H1 (cell line): ENCODE data around the gene NAXE. TPM values are rescaled to one million over a fixed set of nuclear protein-coding genes. Genes with fewer than 3 reads are reported as not detected.

Experiments
- ATF2 ChIP-seq: IDR thresholded peaks from 2 replicates; pipeline ENCODE4 v1.6.1; 2012; ENCODE audit warnings: low read length, inconsistent platforms
- CEBPB ChIP-seq: IDR thresholded peaks from 2 replicates; pipeline ENCODE4 v1.6.1; 2012; ENCODE audit warnings: low read depth, low read length
- GTF2F1 ChIP-seq: IDR thresholded peaks from 2 replicates; pipeline ENCODE4 v1.6.1; 2012; ENCODE audit warnings: low read depth, low read length, improper control_type of control experiment, borderline replicate concordance
- KDM5A ChIP-seq: fragments of 200-600 bp; IDR thresholded peaks from 2 replicates; pipeline ENCODE4 v1.7.1; 2012; ENCODE audit warnings: mild to moderate bottlenecking, low read length, inconsistent platforms, mixed read lengths
- POLR2AphosphoS5 ChIP-seq: IDR thresholded peaks from 2 replicates; pipeline ENCODE4 v1.6.1; 2011; ENCODE audit warnings: low read depth, low read length
- SAP30 ChIP-seq: fragments of 300-600 bp; sonication (generic); IDR thresholded peaks from 2 replicates; pipeline ENCODE4 v1.7.1; 2012; ENCODE audit warnings: low read length, moderate library complexity, mild to moderate bottlenecking, inconsistent platforms; ENCODE audit not compliant: insufficient read depth, insufficient replicate concordance
- SRF ChIP-seq: IDR thresholded peaks from 2 replicates; pipeline ENCODE4 v1.6.1; 2011; ENCODE audit warnings: mild to moderate bottlenecking, low read depth, low read length, moderate library complexity
- YY1 ChIP-seq: IDR thresholded peaks from 2 replicates; pipeline ENCODE4 v1.6.1; 2011; ENCODE audit warnings: low read depth, mild to moderate bottlenecking, low read length
- polyA plus RNA-seq, 7 experiments: library from polyadenylated mRNA; depleted of rRNA in 3 of 7; stranded (reverse) in 5 of 7; unstranded in 2 of 7; fragments of >200 nt in 5 of 7; fragments of 200-250 nt in 2 of 7; gene quantifications; 1 replicate in 5 of 7; 2 replicates in 1 of 7; 4 replicates in 1 of 7; pipeline versions ENCODE4 v1.2.1 to v1.2.3, GENCODE V29; 2011 to 2013; ENCODE audit warnings: missing spikeins in 2 of 7, mixed read lengths in 2 of 7
- total RNA-seq: library from RNA; stranded (reverse); fragmentation: NEBNext Ultra II Directional; extraction: Animal tissue kit (Norgen Biotek cat#: 25700); gene quantifications from 2 replicates; pipeline ENCODE4 v1.2.1, GENCODE V29; 2021
- TF ChIP-seq, protein P1 (sequence below), 3 experiments: IDR thresholded peaks; 1 replicate in 2 of 3; 2 replicates in 1 of 3; pipeline versions ENCODE4 v1.5.1 to v1.6.1; 2011; ENCODE audit warnings: low read length in 3 of 3, mild to moderate bottlenecking in 3 of 3, inconsistent platforms in 2 of 3, low read depth in 1 of 3, moderate library complexity in 1 of 3; ENCODE audit not compliant: insufficient read depth in 1 of 3; ENCODE audit errors: control extremely low read depth in 1 of 3

The NAXE gene
- total and polyA plus RNA-seq, 2 of the 8 experiments (the other 6 are each of a cell fraction or from before 2014, with no cell fraction given), result 73.1 to 74.3 TPM

DNA sequence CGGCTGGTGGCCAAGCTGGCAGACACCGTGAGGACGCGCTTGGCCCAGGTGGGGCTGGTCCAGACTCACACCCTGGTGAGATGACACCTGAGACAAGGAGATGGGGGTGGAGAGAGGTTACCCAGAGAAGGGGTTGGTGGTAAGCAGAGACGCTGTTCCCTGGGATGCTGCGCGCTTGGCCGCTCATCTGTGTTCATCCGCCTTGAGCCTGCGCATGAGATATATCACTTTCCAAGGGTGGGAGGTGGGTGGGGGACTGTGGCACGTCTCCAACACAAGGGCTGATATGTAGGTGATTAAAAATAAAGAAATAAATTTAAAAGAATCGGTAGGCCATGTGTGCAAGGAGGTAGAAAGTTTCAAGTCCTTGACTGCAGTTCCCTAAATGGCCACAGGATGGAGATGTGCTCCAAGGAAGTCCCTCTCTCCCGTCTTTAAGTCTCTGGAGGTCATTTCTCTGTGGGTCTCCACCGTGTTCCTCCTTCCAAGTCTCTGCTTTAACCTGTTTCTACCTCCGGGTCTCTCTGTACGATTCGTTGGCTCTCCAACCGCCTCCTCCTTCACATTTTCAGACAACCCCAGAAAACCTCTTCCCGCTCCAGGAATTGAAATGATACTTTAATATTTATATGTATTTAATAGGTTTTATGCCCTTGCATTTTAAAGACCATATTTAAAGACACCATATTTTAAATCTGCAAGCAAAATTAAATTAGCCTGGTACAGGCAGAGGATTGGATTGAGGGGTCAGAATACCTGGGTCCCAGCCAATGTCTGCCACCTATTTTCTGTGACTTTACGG is 7.6 kb upstream of the NAXE start (continued):
- TF ChIP-seq SAP30 (no peak), YY1 (no peak), SRF (no peak), POLR2AphosphoS5 (no peak), ATF2 (0 out of 2 replicates have a peak, but pooled peaks have one; percentile 31), GTF2F1 (no peak), CEBPB (no peak), KDM5A (no peak; the same call in 1 of the 2 replicates)
- TF ChIP-seq, protein P1, sequence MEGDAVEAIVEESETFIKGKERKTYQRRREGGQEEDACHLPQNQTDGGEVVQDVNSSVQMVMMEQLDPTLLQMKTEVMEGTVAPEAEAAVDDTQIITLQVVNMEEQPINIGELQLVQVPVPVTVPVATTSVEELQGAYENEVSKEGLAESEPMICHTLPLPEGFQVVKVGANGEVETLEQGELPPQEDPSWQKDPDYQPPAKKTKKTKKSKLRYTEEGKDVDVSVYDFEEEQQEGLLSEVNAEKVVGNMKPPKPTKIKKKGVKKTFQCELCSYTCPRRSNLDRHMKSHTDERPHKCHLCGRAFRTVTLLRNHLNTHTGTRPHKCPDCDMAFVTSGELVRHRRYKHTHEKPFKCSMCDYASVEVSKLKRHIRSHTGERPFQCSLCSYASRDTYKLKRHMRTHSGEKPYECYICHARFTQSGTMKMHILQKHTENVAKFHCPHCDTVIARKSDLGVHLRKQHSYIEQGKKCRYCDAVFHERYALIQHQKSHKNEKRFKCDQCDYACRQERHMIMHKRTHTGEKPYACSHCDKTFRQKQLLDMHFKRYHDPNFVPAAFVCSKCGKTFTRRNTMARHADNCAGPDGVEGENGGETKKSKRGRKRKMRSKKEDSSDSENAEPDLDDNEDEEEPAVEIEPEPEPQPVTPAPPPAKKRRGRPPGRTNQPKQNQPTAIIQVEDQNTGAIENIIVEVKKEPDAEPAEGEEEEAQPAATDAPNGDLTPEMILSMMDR (IDR thresholded peaks at IDR 0.05; ENCODE audit: control extremely low read depth in 1 of 3, insufficient read depth in 1 of 3, low read depth in 1 of 3, low read length in 3 of 3), result peak; percentile 50 to 87 (median 85)
